Subcutaneous abdominal adipose tissue (tissue), 5 donors: ENCODE data around the gene RAF1.
A peak's percentile ranks its signal among the peaks of the same experiment; 100 is the strongest.

Experiments used
- H3K27ac ChIP-seq: one replicate; pipeline ENCODE4 v1.7.0; 2013; ENCODE audit warnings: low read depth, mild to moderate bottlenecking, inconsistent platforms, low read length, moderate library complexity
- H3K27me3 ChIP-seq, 5 donors: one replicate each; pipeline ENCODE4 v1.7.0; 2013; ENCODE audit warnings: low read length in 5 of 5, inconsistent platforms in 1 of 5; ENCODE audit not compliant: control insufficient read depth in 5 of 5, insufficient read depth in 4 of 5
- H3K36me3 ChIP-seq, 5 donors: one replicate each; pipeline ENCODE4 v1.7.0; 2013; ENCODE audit warnings: low read length in 5 of 5; ENCODE audit not compliant: control insufficient read depth in 5 of 5, insufficient read depth in 5 of 5
- H3K4me1 ChIP-seq, 5 donors: one replicate each; pipeline ENCODE4 v1.7.0; 2013; ENCODE audit warnings: low read length in 5 of 5, mild to moderate bottlenecking in 3 of 5, moderate library complexity in 1 of 5; ENCODE audit not compliant: control insufficient read depth in 5 of 5, insufficient read depth in 5 of 5
- H3K4me3 ChIP-seq, 5 donors: one replicate each; pipeline ENCODE4 v1.7.0; 2013; ENCODE audit warnings: low read length in 5 of 5, low read depth in 1 of 5
- H3K9ac ChIP-seq, 5 donors: one replicate each; pipeline ENCODE4 v1.7.0; 2013; ENCODE audit warnings: low read length in 5 of 5, mild to moderate bottlenecking in 4 of 5, moderate library complexity in 3 of 5
- H3K9me3 ChIP-seq, 5 donors: one replicate each; pipeline ENCODE4 v1.7.0; 2013; ENCODE audit warnings: low read length in 5 of 5; ENCODE audit not compliant: control insufficient read depth in 5 of 5
- donor health status: healthy.
- donor health status: healthy.
- donor health status: healthy.
- donor health status: healthy.
- donor health status: healthy.

Gene RAF1

GRCh38 chr3:12663936-12664908 is at the start of gene RAF1:
Gene RAF1, minus strand, starts transcription at chr3:12664117. Its CDS starts 45,396 bp downstream, at chr3:12618721.
- peak within 1 kb of the TSS; percentile 87 to 97 (median 96) for H3K4me3 ChIP-seq
- H3K27me3 ChIP-seq, result no peaks in the 10 kb centered on the region
- H3K9ac ChIP-seq, result peak within 1 kb of the TSS; percentile 93 to 99 (median 96)
- H3K36me3 ChIP-seq, result no peaks in the 10 kb centered on the region
- H3K4me1 ChIP-seq, result peaks cover 0 to 41% (median 34%) of the 10 kb centered on the region in 5 donors
- peak within 1 kb of the TSS; percentile 95 for H3K27ac ChIP-seq
- H3K9me3 ChIP-seq, result no peaks in the 10 kb centered on the region

DNA sequence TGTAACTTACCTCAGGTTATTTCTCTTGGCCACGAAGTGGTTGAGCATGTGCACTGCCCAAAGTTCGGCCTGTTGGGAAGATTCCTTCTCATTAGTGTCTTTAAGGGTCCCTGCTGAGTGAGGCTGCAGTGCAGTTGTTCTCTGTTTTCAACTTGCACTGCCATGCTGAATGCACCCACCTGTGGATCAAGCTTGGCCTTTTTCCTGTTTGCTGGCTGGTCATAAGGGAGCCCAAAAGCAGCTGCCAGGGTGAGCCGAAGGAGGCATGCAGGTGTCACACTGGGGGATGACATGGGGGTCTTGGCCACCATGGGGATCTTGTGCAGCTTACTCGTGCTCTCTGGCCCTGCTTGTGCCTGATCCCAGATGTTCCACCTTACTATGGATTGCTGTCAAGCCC is 46.1 kb upstream of the RAF1 start:
- H3K4me1 ChIP-seq, result no peaks in the 10 kb centered on the region
- no peak overlapping the region for H3K4me3 ChIP-seq
- H3K9ac ChIP-seq, result no peak overlapping the region
- H3K27me3 ChIP-seq, result no peaks in the 10 kb centered on the region
- H3K9me3 ChIP-seq, result no peaks in the 10 kb centered on the region
- no peak overlapping the region for H3K27ac ChIP-seq
- H3K36me3 ChIP-seq, result no peaks in the 10 kb centered on the region

DNA sequence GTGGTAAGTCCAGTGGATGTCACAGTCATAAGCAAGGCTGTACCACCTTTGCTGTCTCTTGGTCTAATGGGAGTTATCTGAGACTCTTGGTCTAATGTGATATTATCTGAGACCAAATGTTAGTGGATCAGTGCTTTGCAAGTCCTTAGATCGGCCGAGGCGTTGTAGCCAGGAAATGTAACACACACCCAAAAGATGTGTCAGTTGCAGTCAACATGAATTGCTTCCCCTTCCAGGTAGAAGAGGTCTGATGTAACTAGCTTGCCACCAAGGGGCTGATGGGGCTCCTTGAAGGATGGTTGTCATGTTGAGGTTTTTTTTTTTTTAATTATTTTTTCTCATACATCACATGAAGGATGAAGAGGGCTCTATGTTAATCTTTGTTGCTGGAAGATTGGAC is 45.4 kb upstream of the RAF1 start:
- H3K36me3 ChIP-seq, result no peaks in the 10 kb centered on the region
- H3K27ac ChIP-seq, result no peak overlapping the region
- no peak overlapping the region for H3K4me3 ChIP-seq

GRCh38 chr3:12708584-12709192 is 44.8 kb upstream of the RAF1 start:
- Histone ChIP-seq H3K27ac (no peak overlapping the region), H3K4me1 (no peaks in the 10 kb centered on the region), H3K36me3 (no peaks in the 10 kb centered on the region), H3K4me3 (no peak overlapping the region), H3K27me3 (no peaks in the 10 kb centered on the region), H3K9me3 (no peaks in the 10 kb centered on the region), H3K9ac (no peak overlapping the region)

More for the DNA sequence above, 45.4 kb upstream of the RAF1 start:
- no peak overlapping the region for H3K9ac ChIP-seq
- no peaks in the 10 kb centered on the region for H3K9me3 ChIP-seq
- no peaks in the 10 kb centered on the region for H3K27me3 ChIP-seq
- H3K4me1 ChIP-seq, result no peaks in the 10 kb centered on the region

GRCh38 chr3:12707449-12707848 is 43.5 kb upstream of the RAF1 start:
- Histone ChIP-seq H3K9ac (no peak overlapping the region), H3K36me3 (no peaks in the 10 kb centered on the region), H3K9me3 (no peaks in the 10 kb centered on the region), H3K27ac (no peak overlapping the region), H3K4me1 (no peaks in the 10 kb centered on the region), H3K27me3 (no peaks in the 10 kb centered on the region), H3K4me3 (no peak overlapping the region)

- H3K9me3 ChIP-seq, result no peaks in the 10 kb centered on the region
- no peak overlapping the region for H3K27ac ChIP-seq
- no peak overlapping the region for H3K9ac ChIP-seq
- H3K27me3 ChIP-seq, result no peaks in the 10 kb centered on the region
- H3K4me1 ChIP-seq, result no peaks in the 10 kb centered on the region
- no peaks in the 10 kb centered on the region for H3K36me3 ChIP-seq
- no peak overlapping the region for H3K4me3 ChIP-seq
These were observed 42.8 kb upstream of the RAF1 start for GRCh38 chr3:12706504-12707253.

DNA sequence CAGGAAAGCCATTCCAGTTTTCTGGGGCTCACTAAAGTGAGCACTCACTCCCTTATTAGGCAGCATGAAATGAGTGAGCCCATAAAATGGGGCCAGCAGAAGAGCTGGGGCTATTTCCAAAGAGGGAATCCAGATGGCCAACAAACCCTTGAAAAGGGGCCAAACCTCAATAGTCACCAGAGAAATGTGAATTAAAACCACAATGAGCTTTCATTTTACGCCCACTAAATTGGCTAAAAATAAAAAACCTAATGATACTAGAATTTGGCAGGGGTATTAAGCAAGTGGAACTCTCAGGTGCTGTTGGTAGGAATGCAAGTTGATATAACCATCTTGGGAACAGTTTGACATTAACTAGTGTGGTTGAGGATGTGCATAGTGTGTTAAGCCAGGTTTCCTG is 42.1 kb upstream of the RAF1 start:
- H3K36me3 ChIP-seq, result no peaks in the 10 kb centered on the region
- no peaks in the 10 kb centered on the region for H3K4me1 ChIP-seq
- no peaks in the 10 kb centered on the region for H3K9me3 ChIP-seq
- H3K4me3 ChIP-seq, result no peak overlapping the region
- H3K9ac ChIP-seq, result no peak overlapping the region
- H3K27me3 ChIP-seq, result no peaks in the 10 kb centered on the region
- no peak overlapping the region for H3K27ac ChIP-seq

DNA sequence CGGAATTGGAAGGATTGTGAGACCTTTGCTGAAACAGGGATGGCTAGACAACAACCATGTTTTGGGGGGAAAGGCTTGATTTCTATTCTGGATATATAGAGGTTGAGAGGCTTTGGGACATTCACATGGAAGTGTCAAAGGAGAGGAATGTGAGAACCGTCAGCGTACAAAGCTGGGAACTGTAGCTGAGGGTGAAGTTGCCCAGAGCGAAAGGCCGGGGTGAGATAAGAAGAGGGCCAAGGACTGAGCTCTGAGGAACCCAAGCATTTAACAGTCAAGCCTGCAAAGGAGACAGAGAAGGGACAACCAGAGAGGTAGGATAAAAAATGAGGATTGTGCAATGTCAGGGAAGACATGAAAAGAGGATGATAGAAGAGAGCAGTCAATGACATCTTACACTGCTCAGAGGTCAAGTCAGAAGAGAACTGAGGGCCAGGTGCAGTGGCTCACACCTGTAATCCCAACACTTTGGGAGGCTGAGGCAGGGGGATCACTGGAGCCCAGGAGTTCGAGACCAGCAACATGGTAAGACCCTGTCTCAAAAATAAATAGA is 41.5 kb upstream of the RAF1 start:
- no peak overlapping the region for H3K27ac ChIP-seq

DNA sequence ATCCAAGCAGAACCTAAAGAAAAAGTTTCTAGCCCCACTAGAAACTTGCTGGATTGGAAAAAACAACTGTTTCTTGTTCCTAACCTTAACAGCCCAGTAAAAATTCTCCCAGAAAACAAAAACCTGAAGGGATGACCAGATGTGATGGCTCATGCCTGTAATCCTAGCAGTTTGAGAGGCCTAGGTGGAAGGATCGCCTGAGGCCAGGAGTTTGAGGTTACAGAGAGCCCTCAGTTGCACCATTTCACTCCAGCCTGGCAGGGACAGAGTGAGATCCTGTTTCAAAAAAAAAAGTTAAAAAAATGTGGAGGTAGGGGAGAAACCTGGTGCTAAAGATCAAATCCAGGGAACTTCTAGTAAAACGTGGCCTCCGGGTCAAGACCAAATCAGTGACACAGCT is 38.6 kb upstream of the RAF1 start:
- H3K4me3 ChIP-seq, result no peak overlapping the region
- no peaks in the 10 kb centered on the region for H3K9me3 ChIP-seq
- no peak overlapping the region for H3K9ac ChIP-seq
- H3K27ac ChIP-seq, result no peak overlapping the region
- no peaks in the 10 kb centered on the region for H3K36me3 ChIP-seq
- H3K27me3 ChIP-seq, result no peaks in the 10 kb centered on the region
- H3K4me1 ChIP-seq, result no peaks in the 10 kb centered on the region

More for the DNA sequence above, 41.5 kb upstream of the RAF1 start:
- H3K9ac ChIP-seq, result no peak overlapping the region
- H3K27me3 ChIP-seq, result no peaks in the 10 kb centered on the region
- no peaks in the 10 kb centered on the region for H3K36me3 ChIP-seq
- no peaks in the 10 kb centered on the region for H3K4me1 ChIP-seq
- H3K9me3 ChIP-seq, result no peaks in the 10 kb centered on the region
- no peak overlapping the region for H3K4me3 ChIP-seq
